CD14-positive monocyte (primary cell): ENCODE results near the gene HOXB3. TPM values are rescaled to one million over a fixed set of nuclear protein-coding genes. Genes with fewer than 3 reads are reported as not detected.

Source experiments
- DNase-seq, 3 donors: peaks; one replicate each; pipeline ENCODE4 v3.0.0-alpha.2; 2011 to 2022
- H2AFZ ChIP-seq: 2 replicates; pipeline ENCODE4 v1.6.0; 2012; ENCODE audit warnings: mild to moderate bottlenecking, low read depth, low read length, inconsistent platforms; ENCODE audit not compliant: insufficient read depth, poor library complexity, severe bottlenecking
- H3K27ac ChIP-seq, 2 donors: 1 replicate in 1 of 2; 2 replicates in 1 of 2; pipeline ENCODE4 v1.5.1; 2012 to 2013; ENCODE audit warnings: low read length in 2 of 2, control low read depth in 1 of 2, inconsistent platforms in 1 of 2, low read depth in 1 of 2, mild to moderate bottlenecking in 1 of 2
- H3K27me3 ChIP-seq, 2 donors: one replicate each; pipeline versions ENCODE4 v1.6.0 to v1.6.1; 2011 to 2013; ENCODE audit warnings: low read length in 2 of 2; ENCODE audit not compliant: control insufficient read depth in 2 of 2, insufficient read depth in 2 of 2
- H3K36me3 ChIP-seq, 2 donors: replicated peaks in 1 of 2; 1 replicate in 1 of 2; 2 replicates in 1 of 2; pipeline versions ENCODE4 v1.5.1 to v1.6.1; 2012 to 2013; ENCODE audit warnings: low read length in 2 of 2, control low read depth in 1 of 2, inconsistent platforms in 1 of 2, mild to moderate bottlenecking in 1 of 2; ENCODE audit not compliant: insufficient read depth in 2 of 2, control insufficient read depth in 1 of 2
- H3K4me1 ChIP-seq, 2 donors: 1 replicate in 1 of 2; 2 replicates in 1 of 2; pipeline versions ENCODE4 v1.5.1 to v1.6.1; 2012 to 2013; ENCODE audit warnings: low read length in 2 of 2, control low read depth in 1 of 2, inconsistent platforms in 1 of 2, mild to moderate bottlenecking in 1 of 2, moderate library complexity in 1 of 2; ENCODE audit not compliant: insufficient read depth in 2 of 2, control insufficient read depth in 1 of 2
- H3K4me2 ChIP-seq: replicated peaks from 2 replicates; pipeline ENCODE3; 2012; ENCODE audit warnings: low read length, moderate library complexity, mild to moderate bottlenecking; ENCODE audit not compliant: poor library complexity, severe bottlenecking; ENCODE audit errors: extremely low read depth
- H3K4me3 ChIP-seq, 3 experiments: fragments of 200-600 bp in 1 of 3; sonication (generic) in 1 of 3; replicated peaks in 1 of 3; 1 replicate in 2 of 3; 2 replicates in 1 of 3; pipeline ENCODE4 v1.5.1; 2011 to 2013; ENCODE audit warnings: low read length in 3 of 3, mild to moderate bottlenecking in 3 of 3, control low read depth in 2 of 3, low read depth in 2 of 3, inconsistent platforms in 1 of 3, moderate library complexity in 1 of 3
- H3K79me2 ChIP-seq: 2 replicates; pipeline ENCODE4 v1.6.0; 2012; ENCODE audit warnings: mild to moderate bottlenecking, control low read depth, inconsistent platforms, low read length, moderate library complexity; ENCODE audit not compliant: insufficient read depth
- H3K9ac ChIP-seq: 2 replicates; pipeline ENCODE4 v1.6.0; 2017; ENCODE audit warnings: low read length, mild to moderate bottlenecking; ENCODE audit not compliant: insufficient read depth, poor library complexity, severe bottlenecking
- H3K9me3 ChIP-seq, 2 donors: replicated peaks in 1 of 2; 1 replicate in 1 of 2; 2 replicates in 1 of 2; pipeline versions ENCODE4 v1.5.1 to v1.6.1; 2012 to 2013; ENCODE audit warnings: low read length in 2 of 2, control low read depth in 1 of 2; ENCODE audit not compliant: control insufficient read depth in 1 of 2, insufficient read depth in 1 of 2
- H4K20me1 ChIP-seq: 2 replicates; pipeline ENCODE4 v1.6.0; 2012; ENCODE audit warnings: mild to moderate bottlenecking, low read length, control low read depth, moderate library complexity; ENCODE audit not compliant: insufficient read depth
- H3K27ac Mint-ChIP-seq, 7 donors: one replicate each; pipeline ENCODE4 v1.8.0; 2020; ENCODE audit warnings: mild to moderate bottlenecking in 7 of 7, mixed read lengths in 7 of 7, moderate library complexity in 6 of 7, inconsistent platforms in 2 of 7
- H3K27me3 Mint-ChIP-seq, 3 donors: one replicate each; pipeline ENCODE4 v1.8.0; 2021 to 2022; ENCODE audit warnings: low read depth in 3 of 3, mild to moderate bottlenecking in 3 of 3, mixed read lengths in 3 of 3, moderate library complexity in 3 of 3, inconsistent platforms in 1 of 3
- H3K36me3 Mint-ChIP-seq, 2 donors: one replicate each; pipeline ENCODE4 v1.8.0; 2020; ENCODE audit warnings: mixed read lengths in 2 of 2, inconsistent platforms in 1 of 2, mild to moderate bottlenecking in 1 of 2
- H3K4me1 Mint-ChIP-seq: one replicate; pipeline ENCODE4 v1.8.0; 2020; ENCODE audit warnings: mild to moderate bottlenecking, mixed read lengths
- H3K4me3 Mint-ChIP-seq, 2 donors: one replicate each; pipeline ENCODE4 v1.8.0; 2020; ENCODE audit warnings: mild to moderate bottlenecking in 2 of 2, mixed read lengths in 2 of 2, moderate library complexity in 1 of 2
- H3K9me3 Mint-ChIP-seq, 7 donors: one replicate each; pipeline ENCODE4 v1.8.0; 2020 to 2022; ENCODE audit warnings: mixed read lengths in 7 of 7, mild to moderate bottlenecking in 6 of 7, moderate library complexity in 6 of 7, inconsistent platforms in 2 of 7
- WGBS: methylation state at CpG from one replicate; pipeline ENCODE4 v1.1.5; 2013; ENCODE audit warnings: missing lambda C conversion rate; ENCODE audit not compliant: insufficient coverage; 5-methylcytosine and 5-hydroxymethylcytosine counted together
- intact Hi-C, 2 donors: fragments of 100-400 bp; cut with micrococcal nuclease; formaldehyde crosslinking; loops; one replicate each; pipeline versions ENCODE4 v1.15.0 to v1.15.1; 2023
- polyA plus RNA-seq, 3 donors: library from polyadenylated mRNA; depleted of rRNA in 1 of 3; unstranded in 2 of 3; stranded (reverse) in 1 of 3; fragments of 300-500 nt in 2 of 3; fragments of >200 nt in 1 of 3; fragmentation: Illumina TruSeq in 2 of 3; gene quantifications; 1 replicate in 2 of 3; 2 replicates in 1 of 3; pipeline ENCODE4 v1.2.3, GENCODE V29; 2012 to 2021
- TF ChIP-seq, protein P1 (sequence below): fragments of 200-600 bp; IDR thresholded peaks from one replicate; pipeline ENCODE4 v1.8.0; 2022; ENCODE audit warnings: antibody characterized with exemption, mild to moderate bottlenecking

Gene HOXB3
- polyA plus RNA-seq, 3 donors: 0.56 TPM; not detected in 2

DNA sequence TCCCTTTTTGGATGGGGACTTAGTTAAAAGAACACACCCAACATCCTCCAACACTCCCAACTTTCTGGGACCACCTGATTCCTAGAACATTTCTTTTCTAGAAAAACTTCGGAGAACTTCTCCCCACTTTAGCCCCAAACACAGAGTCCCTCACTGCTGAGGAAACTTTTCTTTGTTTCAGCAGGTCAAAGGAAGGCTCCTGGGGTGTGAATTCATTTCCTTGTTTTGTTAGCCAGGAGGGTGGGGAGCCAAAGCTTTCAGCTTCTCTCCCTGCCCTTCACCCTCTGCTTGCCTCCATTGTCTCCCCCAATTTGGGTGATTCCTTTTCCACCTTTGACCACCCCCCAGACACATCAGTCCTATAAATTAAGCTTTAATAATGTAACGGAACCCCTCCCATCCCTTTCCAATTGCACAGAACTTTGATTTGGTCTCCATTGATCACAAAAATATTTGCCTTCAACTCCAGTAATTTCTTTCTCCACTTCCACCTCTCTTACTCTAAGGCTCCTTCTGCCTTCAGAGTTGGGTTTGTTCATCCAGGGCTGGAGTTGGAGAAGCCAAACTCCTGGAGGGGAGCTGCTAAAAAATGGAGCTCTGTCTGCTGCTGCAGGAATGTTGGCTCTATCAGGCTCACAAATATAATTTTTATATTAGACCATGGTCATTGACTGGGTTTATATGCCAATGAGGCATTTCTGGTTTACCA lies 22.2 kb downstream of the HOXB3 start:
- DNase-seq: no peak
- no peak overlapping the region for H3K27ac Mint-ChIP-seq
- no peaks in the 10 kb centered on the region for H3K79me2 ChIP-seq

DNA sequence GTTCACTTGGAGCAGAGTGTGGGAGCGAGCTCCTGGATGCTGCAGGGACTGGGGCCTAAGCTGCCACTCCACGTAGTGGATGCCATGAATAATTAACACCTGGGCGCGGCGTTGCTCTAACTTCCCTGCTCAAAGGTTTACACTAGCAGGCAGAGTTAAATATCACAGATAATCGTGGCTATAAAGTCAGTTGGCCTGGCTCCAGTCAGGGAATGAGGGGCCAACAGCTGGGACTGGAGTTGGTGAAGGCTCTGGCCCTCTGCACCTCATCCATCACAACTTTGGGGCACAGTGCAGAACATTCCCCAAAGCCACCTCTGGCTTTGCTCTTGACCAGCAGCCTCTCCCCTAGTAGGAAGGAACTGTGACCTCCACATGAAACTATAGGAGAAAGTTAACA lies 22.8 kb downstream of the HOXB3 start:
- Mint-ChIP-seq H3K27ac (no peak overlapping the region), H3K9me3 (peaks cover 0 to 10% (median 2%) of the 10 kb centered on the region in 7 donors), H3K27me3 (peaks cover 17 to 41% (median 18%) of the 10 kb centered on the region in 3 donors), H3K4me3 (no peak overlapping the region), H3K36me3 (peaks cover 2 to 10% of the 10 kb centered on the region in 2 donors), H3K4me1 (peaks cover 8% of the 10 kb centered on the region)
- intact Hi-C loops: no loop called here
- Histone ChIP-seq H3K4me2 (no peak overlapping the region), H3K36me3 (no peaks in the 10 kb centered on the region), H3K9me3 (no peaks in the 10 kb centered on the region), H3K27ac (no peak overlapping the region), H4K20me1 (no peaks in the 10 kb centered on the region), H3K4me1 (peaks cover 0 to 4% of the 10 kb centered on the region in 2 donors), H3K79me2 (no peaks in the 10 kb centered on the region), H3K9ac (no peak overlapping the region), H3K4me3 (no peak overlapping the region), H2AFZ (no peak overlapping the region), H3K27me3 (peaks cover 52 to 94% of the 10 kb centered on the region in 2 donors)
- TF ChIP-seq, protein P1, sequence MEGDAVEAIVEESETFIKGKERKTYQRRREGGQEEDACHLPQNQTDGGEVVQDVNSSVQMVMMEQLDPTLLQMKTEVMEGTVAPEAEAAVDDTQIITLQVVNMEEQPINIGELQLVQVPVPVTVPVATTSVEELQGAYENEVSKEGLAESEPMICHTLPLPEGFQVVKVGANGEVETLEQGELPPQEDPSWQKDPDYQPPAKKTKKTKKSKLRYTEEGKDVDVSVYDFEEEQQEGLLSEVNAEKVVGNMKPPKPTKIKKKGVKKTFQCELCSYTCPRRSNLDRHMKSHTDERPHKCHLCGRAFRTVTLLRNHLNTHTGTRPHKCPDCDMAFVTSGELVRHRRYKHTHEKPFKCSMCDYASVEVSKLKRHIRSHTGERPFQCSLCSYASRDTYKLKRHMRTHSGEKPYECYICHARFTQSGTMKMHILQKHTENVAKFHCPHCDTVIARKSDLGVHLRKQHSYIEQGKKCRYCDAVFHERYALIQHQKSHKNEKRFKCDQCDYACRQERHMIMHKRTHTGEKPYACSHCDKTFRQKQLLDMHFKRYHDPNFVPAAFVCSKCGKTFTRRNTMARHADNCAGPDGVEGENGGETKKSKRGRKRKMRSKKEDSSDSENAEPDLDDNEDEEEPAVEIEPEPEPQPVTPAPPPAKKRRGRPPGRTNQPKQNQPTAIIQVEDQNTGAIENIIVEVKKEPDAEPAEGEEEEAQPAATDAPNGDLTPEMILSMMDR: no peak
- 81% methylated on average over 6 of the region's 6 CpGs for WGBS
- no peak for DNase-seq

More for the DNA sequence above, 22.2 kb downstream of the HOXB3 start:
- peak overlapping the region in 1 of 2 donors; percentile 88 for H3K4me3 Mint-ChIP-seq
- no peaks in the 10 kb centered on the region for H3K36me3 ChIP-seq
- H3K27me3 Mint-ChIP-seq: peaks cover 12 to 39% (median 17%) of the 10 kb centered on the region in 3 donors
- peaks cover 0 to 4% of the 10 kb centered on the region in 2 donors for H3K4me1 ChIP-seq
- peaks cover 2 to 10% of the 10 kb centered on the region in 2 donors for H3K36me3 Mint-ChIP-seq
- TF ChIP-seq, protein P1: no peak
- no peak overlapping the region for H3K9ac ChIP-seq
- H3K9me3 ChIP-seq: no peaks in the 10 kb centered on the region
- H2AFZ ChIP-seq: no peak overlapping the region
- H3K4me2 ChIP-seq: no peak overlapping the region
- H3K27ac ChIP-seq: no peak overlapping the region
- intact Hi-C loops: no loop called here
- H4K20me1 ChIP-seq: no peaks in the 10 kb centered on the region
- peaks cover 55 to 95% of the 10 kb centered on the region in 2 donors for H3K27me3 ChIP-seq
- peaks cover 8% of the 10 kb centered on the region for H3K4me1 Mint-ChIP-seq
- H3K4me3 ChIP-seq: no peak overlapping the region
- no CpG with 5 or more reads among the region's 2 CpGs for WGBS
- peaks cover 0 to 10% (median 2%) of the 10 kb centered on the region in 7 donors for H3K9me3 Mint-ChIP-seq
